ENCODE results near the gene BLID. TPM values are rescaled to one million over a fixed set of nuclear protein-coding genes. Genes with fewer than 3 reads are reported as not detected.

Gene BLID
- total RNA-seq, 1 experiment from 2014 or later, result not detected

GRCh38 chr11:122102426-122102825 lies 13.6 kb downstream of the BLID start:
- no peak for DNase-seq
- no peaks in the 10 kb centered on the region for H3K9me3 Mint-ChIP-seq
- Histone ChIP-seq H2AFZ (ENCODE audit: low read length) (no peak overlapping the region), H4K91ac (ENCODE audit: insufficient read length, low read depth, low read length) (no peak overlapping the region), H4K20me1 (ENCODE audit: control insufficient read depth, insufficient read depth, insufficient read length) (no peaks in the 10 kb centered on the region), H3K9ac (ENCODE audit: extremely low read depth, insufficient read length, low read length) (no peak overlapping the region), H2BK120ac (ENCODE audit: low read depth, low read length, poor library complexity, severe bottlenecking) (no peak overlapping the region), H3K4me1 (ENCODE audit: insufficient read depth, low read length) (no peaks in the 10 kb centered on the region; the same call in 1 of the 2 replicates), H3K27me3 (ENCODE audit: insufficient read depth, low read length) (no peaks in the 10 kb centered on the region; the same call in 1 of the 2 replicates), H3K27ac (ENCODE audit: insufficient read length, low read depth, low read length) (no peak overlapping the region), H2AK5ac (ENCODE audit: insufficient read length, low read length) (no peak overlapping the region), H2BK15ac (ENCODE audit: low read depth, low read length) (no peak overlapping the region), H3K14ac (ENCODE audit: insufficient read depth, low read length) (no peak overlapping the region), H3K79me2 (ENCODE audit: insufficient read depth, low read length) (no peaks in the 10 kb centered on the region), H3K56ac (ENCODE audit: insufficient read length, low read depth, low read length) (no peak overlapping the region), H4K8ac (replicated peaks; ENCODE audit: insufficient read length, low read depth, low read length) (no peak overlapping the region), H3K18ac (ENCODE audit: insufficient read length, low read depth, low read length) (no peak overlapping the region), H3K9me3 (ENCODE audit: control insufficient read depth, low read depth, low read length) (no peaks in the 10 kb centered on the region), H4K5ac (ENCODE audit: insufficient read length, low read depth, low read length) (no peak overlapping the region), H2BK12ac (ENCODE audit: insufficient read length, low read depth, low read length) (no peak overlapping the region), H3K4me2 (ENCODE audit: insufficient read depth, insufficient read length, low read length) (no peak overlapping the region), H2BK20ac (ENCODE audit: low read depth, low read length, poor library complexity, severe bottlenecking) (no peak overlapping the region), H3K23ac (ENCODE audit: insufficient read length, low read depth, low read length) (no peak overlapping the region), H3K79me1 (ENCODE audit: insufficient read depth, low read depth, low read length, poor library complexity, severe bottlenecking) (no peaks in the 10 kb centered on the region), H3K23me2 (ENCODE audit: insufficient read length, low read depth, low read length, poor library complexity, severe bottlenecking) (peaks cover 9% of the 10 kb centered on the region), H2BK5ac (ENCODE audit: insufficient read length, low read length) (no peak overlapping the region), H3K4ac (ENCODE audit: low read depth, low read length) (no peak overlapping the region), H3T11ph (ENCODE audit: low read length) (no peak overlapping the region)
- H3K4me3 Mint-ChIP-seq, result no peak overlapping the region
- no peaks in the 10 kb centered on the region for H3K36me3 Mint-ChIP-seq (ENCODE audit: insufficient read depth in 1 of 3, low read depth in 3 of 3)
- peaks cover 31 to 38% of the 10 kb centered on the region in 2 experiments for H3K4me1 Mint-ChIP-seq
- TF ChIP-seq CTCF (conservative IDR thresholded peaks at IDR 0.05), result no peak
- no CpG with 5 or more reads among the region's 4 CpGs for WGBS (ENCODE audit: extremely low coverage, insufficient read length, low lambda C conversion rate)
- peaks cover 23% of the 10 kb centered on the region for H3K27me3 Mint-ChIP-seq (ENCODE audit: low read depth)
- no peak overlapping the region for H3K27ac Mint-ChIP-seq
